ENCODE results near the gene NDUFV1.

Gene NDUFV1

GRCh38 chr11:67639438-67639859 is 32.7 kb downstream of the NDUFV1 start, which contains the start of gene TBX10:
Gene TBX10, minus strand, starts transcription at chr11:67639763. Its CDS starts 291 bp downstream, at chr11:67639472.
- DNase-seq (ENCODE audit: low read depth in 1 of 2, low spot score in 1 of 2): no peak

- no peak for DNase-seq (ENCODE audit: low read depth in 1 of 2, low spot score in 1 of 2)
Observed at GRCh38 chr11:67640021-67640757, 33.5 kb downstream of the NDUFV1 start.

- no peak for DNase-seq (ENCODE audit: low read depth in 1 of 2, low spot score in 1 of 2)
Observed at GRCh38 chr11:67640758-67641337, 34.1 kb downstream of the NDUFV1 start.

- no peak for DNase-seq (ENCODE audit: low read depth in 1 of 2, low spot score in 1 of 2)
Observed at GRCh38 chr11:67641338-67642172, 34.8 kb downstream of the NDUFV1 start.

- no peak for DNase-seq (ENCODE audit: low read depth in 1 of 2, low spot score in 1 of 2)
Observed at GRCh38 chr11:67642173-67643120, 35.7 kb downstream of the NDUFV1 start.

GRCh38 chr11:67644042-67644441 is 37.3 kb downstream of the NDUFV1 start:
- DNase-seq (ENCODE audit: low read depth in 1 of 2, low spot score in 1 of 2): no peak

- DNase-seq (ENCODE audit: low read depth in 1 of 2, low spot score in 1 of 2): no peak
Observed at GRCh38 chr11:67644472-67645418, 38.0 kb downstream of the NDUFV1 start.

GRCh38 chr11:67645521-67646461 is 39.1 kb downstream of the NDUFV1 start:
- DNase-seq (ENCODE audit: low read depth in 1 of 2, low spot score in 1 of 2): no peak

GRCh38 chr11:67646535-67647336 is 40.0 kb downstream of the NDUFV1 start:
- no peak for DNase-seq (ENCODE audit: low read depth in 1 of 2, low spot score in 1 of 2)

GRCh38 chr11:67647471-67647870 is 40.7 kb downstream of the NDUFV1 start:
- DNase-seq (ENCODE audit: low read depth in 1 of 2, low spot score in 1 of 2): no peak

- no peak for DNase-seq (ENCODE audit: low read depth in 1 of 2, low spot score in 1 of 2)
Observed at GRCh38 chr11:67648140-67648795, 41.5 kb downstream of the NDUFV1 start.

GRCh38 chr11:67648796-67649613 is 42.3 kb downstream of the NDUFV1 start:
- DNase-seq (ENCODE audit: low read depth in 1 of 2, low spot score in 1 of 2): no peak

- DNase-seq (ENCODE audit: low read depth in 1 of 2, low spot score in 1 of 2): no peak
Observed at GRCh38 chr11:67649634-67650510, 43.1 kb downstream of the NDUFV1 start.

- no peak for DNase-seq (ENCODE audit: low read depth in 1 of 2, low spot score in 1 of 2)
Observed at GRCh38 chr11:67651976-67652781, 45.4 kb downstream of the NDUFV1 start.
